Measurements from ENCODE around the gene TMED3.
A peak's percentile ranks its signal among the peaks of the same experiment; 100 is the strongest.
"Not testable (repeated sequence)": the region's sequence is repeated elsewhere in the genome, so short reads cannot be mapped to it uniquely, and the experiment has no call there.

TMED3 gene

GRCh38 chr15:79319973-79320372 lies 9.1 kb downstream of the TMED3 start:
- DNase-seq: not testable (repeated sequence)

- no peak for DNase-seq
Observed at GRCh38 chr15:79321876-79322275, 11.0 kb downstream of the TMED3 start.

GRCh38 chr15:79322306-79322705 lies 11.4 kb downstream of the TMED3 start:
- no peak for DNase-seq

- peak in 1 of 2 donors; percentile 29 for DNase-seq
Observed at GRCh38 chr15:79322945-79323344, 12.0 kb downstream of the TMED3 start.

- no peak for DNase-seq
Observed at GRCh38 chr15:79329171-79329611, 18.3 kb downstream of the TMED3 start.

- no peak for DNase-seq
Observed at GRCh38 chr15:79332824-79333510, 22.1 kb downstream of the TMED3 start.

- no peak for DNase-seq
Observed at GRCh38 chr15:79337591-79337990, 26.7 kb downstream of the TMED3 start.

- DNase-seq: peak in 1 of 2 donors; percentile 14
Observed at GRCh38 chr15:79339588-79340314, 28.8 kb downstream of the TMED3 start.

- DNase-seq: no peak
Observed at GRCh38 chr15:79340315-79340602, 29.3 kb downstream of the TMED3 start.

GRCh38 chr15:79341396-79341795 lies 30.5 kb downstream of the TMED3 start:
- DNase-seq: no peak

- no peak for DNase-seq
Observed at GRCh38 chr15:79349525-79349924, 38.6 kb downstream of the TMED3 start.

GRCh38 chr15:79352206-79352605 lies 41.3 kb downstream of the TMED3 start:
- no peak for DNase-seq

- no peak for DNase-seq
Observed at GRCh38 chr15:79357566-79357965, 46.7 kb downstream of the TMED3 start.

- no peak for DNase-seq
Observed at GRCh38 chr15:79358069-79358468, 47.2 kb downstream of the TMED3 start.

GRCh38 chr15:79364571-79365240 lies 53.8 kb downstream of the TMED3 start:
- no peak for DNase-seq

GRCh38 chr15:79365765-79366164 lies 54.9 kb downstream of the TMED3 start:
- no peak for DNase-seq

GRCh38 chr15:79366691-79367090 lies 55.8 kb downstream of the TMED3 start:
- no peak for DNase-seq

GRCh38 chr15:79370716-79371115 lies 59.8 kb downstream of the TMED3 start:
- no peak for DNase-seq

- no peak for DNase-seq
Observed at GRCh38 chr15:79371591-79371990, 60.7 kb downstream of the TMED3 start.

- DNase-seq: peak in 1 of 2 donors; percentile 2
Observed at GRCh38 chr15:79372428-79372827, 61.5 kb downstream of the TMED3 start.

All from bone marrow (tissue), 2 donors.